GM18517 (cell line): Measurements from ENCODE around the gene C1orf174.
"Not testable (repeated sequence)": the region's sequence is repeated elsewhere in the genome, so short reads cannot be mapped to it uniquely, and the experiment has no call there.

ENCODE experiments used
- ATAC-seq: cut with Tn5 transposase; IDR thresholded peaks from one replicate; pipeline ENCODE4 v1.9.1; 2021; ENCODE audit warnings: mild to moderate bottlenecking, moderate library complexity; ENCODE audit not compliant: unreplicated experiment

C1orf174 gene

GRCh38 chr1:3926956-3927355, 26.9 kb upstream of the C1orf174 start:
- ATAC-seq = no peak

- ATAC-seq = no peak
Observed at GRCh38 chr1:3925762-3926161, 25.7 kb upstream of the C1orf174 start.

- ATAC-seq = no peak
Observed at GRCh38 chr1:3925256-3925655, 25.2 kb upstream of the C1orf174 start.

- no peak for ATAC-seq
Observed at GRCh38 chr1:3924825-3925220, 24.8 kb upstream of the C1orf174 start.

GRCh38 chr1:3924186-3924824, 24.2 kb upstream of the C1orf174 start:
- ATAC-seq = no peak

- ATAC-seq = no peak
Observed at GRCh38 chr1:3923378-3924185, 23.5 kb upstream of the C1orf174 start.

GRCh38 chr1:3922851-3923250, 22.8 kb upstream of the C1orf174 start:
- ATAC-seq = no peak

- no peak for ATAC-seq
Observed at GRCh38 chr1:3922201-3922725, 22.2 kb upstream of the C1orf174 start.

- no peak for ATAC-seq
Observed at GRCh38 chr1:3921765-3922164, 21.7 kb upstream of the C1orf174 start.

- ATAC-seq = no peak
Observed at GRCh38 chr1:3919706-3920105, 19.6 kb upstream of the C1orf174 start.

- ATAC-seq = no peak
Observed at GRCh38 chr1:3918966-3919611, 19.0 kb upstream of the C1orf174 start.

- ATAC-seq = not testable (repeated sequence)
Observed at GRCh38 chr1:3918359-3918758, 18.3 kb upstream of the C1orf174 start.

GRCh38 chr1:3917761-3918160, 17.7 kb upstream of the C1orf174 start:
- no peak for ATAC-seq

GRCh38 chr1:3915551-3916121, 15.6 kb upstream of the C1orf174 start:
- ATAC-seq = no peak

GRCh38 chr1:3914911-3915310, 14.8 kb upstream of the C1orf174 start:
- ATAC-seq = no peak

GRCh38 chr1:3914331-3914851, 14.3 kb upstream of the C1orf174 start:
- ATAC-seq = no peak

- no peak for ATAC-seq
Observed at GRCh38 chr1:3912809-3913685, 13.0 kb upstream of the C1orf174 start.

- ATAC-seq = no peak
Observed at GRCh38 chr1:3911981-3912808, 12.1 kb upstream of the C1orf174 start.
